Measurements from ENCODE around the gene MTHFD2L. TPM values are rescaled to one million over a fixed set of nuclear protein-coding genes. Genes with fewer than 3 reads are reported as not detected.

Gene MTHFD2L
- total and polyA plus RNA-seq, 2 of the 8 experiments (the other 6 are each of a cell fraction or from before 2014, with no cell fraction given): 5.4 to 15.0 TPM

- Histone ChIP-seq H2BK12ac (ENCODE audit: low read depth, low read length) (no peak overlapping the region), H3K9me3 (ENCODE audit: insufficient read depth in 2 of 2, low read depth in 1 of 2, low read length in 1 of 2) (no peaks in the 10 kb centered on the region), H3K14ac (ENCODE audit: insufficient read length) (no peak overlapping the region), H2AK5ac (ENCODE audit: low read depth, low read length) (no peak overlapping the region), H4K91ac (replicated peaks; ENCODE audit: insufficient read length, low read length) (no peak overlapping the region), H3K4me1 (replicated peaks in 1 of 4; ENCODE audit: control insufficient read depth in 3 of 4, insufficient read depth in 4 of 4, low read length in 3 of 4) (peaks cover 0 to 7% (median 0%) of the 10 kb centered on the region in 4 experiments; a peak in 1 of 7 replicates), H2BK5ac (ENCODE audit: low read depth, low read length) (no peak overlapping the region), H4K5ac (ENCODE audit: insufficient read length, low read depth, low read length) (no peak overlapping the region), H2AFZ (ENCODE audit: low read length) (no peak overlapping the region), H3K56ac (replicated peaks; ENCODE audit: insufficient read length, low read depth, low read length) (no peak overlapping the region), H3K79me1 (ENCODE audit: low read depth, low read length) (no peaks in the 10 kb centered on the region), H3K23ac (ENCODE audit: insufficient read length) (no peak overlapping the region), H3K79me2 (ENCODE audit: control insufficient read depth in 1 of 2, insufficient read depth in 2 of 2, low read length in 2 of 2) (no peaks in the 10 kb centered on the region), H2BK120ac (replicated peaks; ENCODE audit: low read depth, low read length) (no peak overlapping the region), H3K27me3 (replicated peaks in 1 of 4; ENCODE audit: control insufficient read depth in 3 of 4, extremely low read depth in 1 of 4, insufficient read depth in 3 of 4, low read length in 3 of 4) (no peaks in the 10 kb centered on the region), H3K4me2 (ENCODE audit: insufficient read depth in 1 of 2, low read depth in 2 of 2, low read length in 2 of 2) (no peak overlapping the region), H3K4me3 (ENCODE audit: extremely low read depth in 1 of 4, insufficient read depth in 2 of 4, low read depth in 3 of 4, low read length in 4 of 4) (no peak overlapping the region), H3K23me2 (ENCODE audit: low read depth, low read length) (no peaks in the 10 kb centered on the region), H4K8ac (ENCODE audit: extremely low read depth, insufficient read depth, low read length) (no peak overlapping the region), H4K20me1 (replicated peaks in 1 of 2; ENCODE audit: control insufficient read depth in 1 of 2, insufficient read depth in 2 of 2, low read length in 2 of 2) (no peaks in the 10 kb centered on the region), H2BK20ac (ENCODE audit: low read length) (no peak overlapping the region), H2BK15ac (ENCODE audit: low read length) (no peak overlapping the region), H3K9ac (replicated peaks in 1 of 4; ENCODE audit: extremely low read depth in 1 of 4, low read depth in 3 of 4, low read length in 3 of 4) (no peak overlapping the region), H3K18ac (ENCODE audit: extremely low read depth, low read length) (no peak overlapping the region), H3K36me3 (ENCODE audit: control insufficient read depth in 2 of 4, insufficient read depth in 4 of 4, low read length in 3 of 4) (no peaks in the 10 kb centered on the region), H3K4ac (replicated peaks; ENCODE audit: insufficient read length, low read depth, low read length) (no peak overlapping the region), H3K27ac (ENCODE audit: low read depth, low read length) (no peak overlapping the region)
- ChIA-PET POLR2A (ENCODE audit: partially characterized antibody) (interaction anchor here (0.7 kb wide), 1 partner anchor 9 kb away, joined by 3 read pairs; no protein-coding TSS in a partner anchor), CTCF (ENCODE audit: partially characterized antibody) (interaction anchor here (0.7 to 1.2 kb wide), 5 partner anchors 9 to 115 kb away, joined by 3 to 5 read pairs (median 3); no protein-coding TSS in a partner anchor)
- DNase-seq (ENCODE audit: low read depth in 1 of 2, low spot score in 2 of 2) (no peak), FAIRE-seq (no peak)
- no peak for TF ChIP-seq CTCF (IDR thresholded peaks at IDR 0.05; ENCODE audit: control extremely low read depth in 1 of 3, insufficient read depth in 1 of 3, low read depth in 1 of 3, low read length in 3 of 3)
- no peak for TF ChIP-seq RFX5 (IDR thresholded peaks at IDR 0.05; ENCODE audit: borderline replicate concordance, low read depth, low read length)
- no peak for TF ChIP-seq MAFK (IDR thresholded peaks at IDR 0.05; ENCODE audit: low read depth, low read length)
- TF ChIP-seq EP300 (IDR thresholded peaks at IDR 0.05; ENCODE audit: borderline replicate concordance in 1 of 2, low read depth in 2 of 2, low read length in 2 of 2): no peak
- no peak for TF ChIP-seq USF2 (IDR thresholded peaks at IDR 0.05; ENCODE audit: low read length)
Observed at GRCh38 chr4:74205559-74205958, 47.6 kb downstream of the MTHFD2L start.

Data from H1 (cell line).